ENCODE results near the gene MKKS.
"Not testable (repeated sequence)": the region's sequence is repeated elsewhere in the genome, so short reads cannot be mapped to it uniquely, and the experiment has no call there.

The MKKS gene

GRCh38 chr20:10448270-10449156 is 14.5 kb upstream of the MKKS start:
- no peak for DNase-seq

GRCh38 chr20:10447028-10447427 is 13.0 kb upstream of the MKKS start:
- peak in 1 of 2 donors; percentile 42 for DNase-seq

GRCh38 chr20:10445758-10446157 is 11.7 kb upstream of the MKKS start:
- no peak for DNase-seq

- DNase-seq: no peak
These were observed 9.9 kb upstream of the MKKS start for GRCh38 chr20:10443936-10444335.

- no peak for DNase-seq
These were observed 4.2 kb upstream of the MKKS start for GRCh38 chr20:10438217-10438616.

GRCh38 chr20:10436053-10436699 is 2.2 kb upstream of the MKKS start:
- no peak for DNase-seq

GRCh38 chr20:10434832-10435812 is 1.1 kb upstream of the MKKS start, which contains the start of gene SLX4IP:
SLX4IP (plus strand) TSS chr20:10435305; CDS start chr20:10458205, 22,900 bp downstream.
- peak; percentile 93 to 95 for DNase-seq

GRCh38 chr20:10434467-10434831 is 427 bp upstream of the MKKS start:
- peak; percentile 95 to 97 for DNase-seq

- DNase-seq: peak in 1 of 2 donors; percentile 1
These were observed 904 bp downstream of the MKKS start for GRCh38 chr20:10433014-10433622.

- no peak for DNase-seq
These were observed 1.9 kb downstream of the MKKS start for GRCh38 chr20:10432079-10432478.

- DNase-seq: no peak
These were observed 3.3 kb downstream of the MKKS start for GRCh38 chr20:10430704-10431103.

- DNase-seq: no peak
These were observed 4.0 kb downstream of the MKKS start for GRCh38 chr20:10430000-10430466.

GRCh38 chr20:10429443-10429981 is 4.5 kb downstream of the MKKS start:
- DNase-seq: no peak

GRCh38 chr20:10428008-10428407 is 6.0 kb downstream of the MKKS start:
- no peak for DNase-seq

- DNase-seq: peak; percentile 24 to 69
These were observed 6.8 kb downstream of the MKKS start for GRCh38 chr20:10427060-10427692.

GRCh38 chr20:10423735-10424134 is 10.3 kb downstream of the MKKS start:
- DNase-seq: no peak

- no peak for DNase-seq
These were observed 14.4 kb downstream of the MKKS start for GRCh38 chr20:10419550-10420133.

GRCh38 chr20:10417218-10417617 is 16.8 kb downstream of the MKKS start:
- DNase-seq: not testable (repeated sequence)

GRCh38 chr20:10415013-10415650 is 18.9 kb downstream of the MKKS start:
- no peak for DNase-seq

- no peak for DNase-seq
These were observed 21.2 kb downstream of the MKKS start for GRCh38 chr20:10412591-10413408.

Measured in inflammatory macrophage treated with lipopolysaccharide for 1 hour (primary cell).